ENCODE results near the gene SSBP3. TPM values are rescaled to one million over a fixed set of nuclear protein-coding genes. Genes with fewer than 3 reads are reported as not detected.
A peak's percentile ranks its signal among the peaks of the same experiment; 100 is the strongest.

Gene SSBP3
- total and polyA plus RNA-seq, 9 of the 15 experiments (the other 6 are each of a cell fraction or from before 2014, with no cell fraction given), result 8.7 to 108 (median 33.8) TPM

DNA sequence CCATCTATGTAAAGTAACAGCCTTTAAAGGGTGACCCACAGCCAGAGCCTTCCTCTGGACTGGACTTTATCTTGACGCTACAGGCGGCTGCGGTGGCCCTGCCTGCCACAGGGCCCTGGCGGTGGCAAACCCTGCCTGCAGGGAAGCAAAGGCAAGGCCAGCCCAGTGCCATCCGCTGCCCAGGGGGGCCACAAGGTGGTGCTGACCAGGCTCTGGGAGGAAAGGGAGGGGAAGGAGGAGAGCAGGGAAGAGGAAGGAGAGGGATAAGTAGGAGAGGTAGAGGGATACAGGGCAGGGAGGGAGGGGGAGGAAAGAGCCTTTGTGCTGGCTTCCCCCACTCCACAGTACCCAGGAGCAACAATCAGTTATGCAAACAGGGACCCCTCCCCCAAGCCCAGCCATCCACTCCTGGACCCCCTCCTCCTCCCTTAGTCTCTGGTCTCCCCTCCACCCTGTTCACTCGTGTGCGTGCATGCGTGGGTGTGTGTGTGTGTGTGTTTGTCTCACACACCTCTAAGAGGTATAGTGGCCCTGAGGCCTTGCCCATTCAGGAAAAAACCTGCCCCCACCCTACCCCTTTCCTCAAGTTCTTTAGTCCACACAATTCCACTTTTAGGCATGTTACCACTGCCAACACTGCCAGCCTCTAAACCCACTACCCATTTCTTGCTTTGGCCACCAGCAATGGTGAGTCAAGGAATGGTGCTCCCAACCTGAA is 30.3 kb downstream of the SSBP3 start (continued):
- TF ChIP-seq ZNF449 (CRISPR knock-in tag; IDR thresholded peaks at IDR 0.05) (no peak), ZNF217 (CRISPR knock-in tag; IDR thresholded peaks at IDR 0.05) (no peak), TEAD1 (CRISPR knock-in tag; IDR thresholded peaks at IDR 0.05) (peak in 1 of 2 experiments; percentile 54; a peak in 1 of 4 replicates), FOXA1 (IDR thresholded peaks at IDR 0.05; ENCODE audit: borderline replicate concordance) (no peak), CCNT2 (IDR thresholded peaks at IDR 0.05; ENCODE audit: borderline replicate concordance, extremely low read depth, insufficient read length, low read depth, low read length) (peak; percentile 63), ETV6 (IDR thresholded peaks at IDR 0.05; ENCODE audit: borderline replicate concordance in 1 of 2, low read depth in 2 of 2, low read length in 1 of 2) (no peak), ETV6 (CRISPR knock-in tag; IDR thresholded peaks at IDR 0.05; ENCODE audit: borderline replicate concordance) (no peak), ZNF717 (CRISPR knock-in tag; IDR thresholded peaks at IDR 0.05) (0 out of 2 replicates have a peak, but pooled peaks have one; percentile 30), OTX1 (CRISPR knock-in tag; IDR thresholded peaks at IDR 0.05) (0 out of 2 replicates have a peak, but pooled peaks have one; percentile 11), ZNF57 (CRISPR knock-in tag; IDR thresholded peaks at IDR 0.05) (peak; percentile 51; the same call in 1 of the 2 replicates), ATF4 (CRISPR knock-in tag; IDR thresholded peaks at IDR 0.05) (no peak), CBFB (CRISPR knock-in tag; IDR thresholded peaks at IDR 0.05) (peak; percentile 95), HDAC3 (IDR thresholded peaks at IDR 0.05; ENCODE audit: borderline replicate concordance, partially characterized antibody) (no peak), ZNF75A (CRISPR knock-in tag; IDR thresholded peaks at IDR 0.05) (no peak), SRSF3 (IDR thresholded peaks at IDR 0.05; ENCODE audit: insufficient read depth, low read length) (no peak), ZNF197 (CRISPR knock-in tag; IDR thresholded peaks at IDR 0.05; ENCODE audit: low read depth) (no peak; the same call in 1 of the 2 replicates), MYNN (IDR thresholded peaks at IDR 0.05) (peak; percentile 94), MYNN (CRISPR knock-in tag; IDR thresholded peaks at IDR 0.05) (no peak), PHF8 (IDR thresholded peaks at IDR 0.05; ENCODE audit: borderline replicate concordance, low read length) (no peak), EP300 (IDR thresholded peaks at IDR 0.05; ENCODE audit: low read length) (peak; percentile 13; the same call in 1 of the 2 replicates), ATF7 (IDR thresholded peaks at IDR 0.05) (no peak), NCOR1 (IDR thresholded peaks at IDR 0.05) (peak; percentile 63), FOXA3 (CRISPR knock-in tag; conservative IDR thresholded peaks at IDR 0.05 in 1 of 2, IDR thresholded peaks at IDR 0.05 in 1 of 2) (peak in 1 of 2 experiments; percentile 60; a peak in 1 of 4 replicates), ZNF766 (CRISPR knock-in tag; conservative IDR thresholded peaks at IDR 0.05) (peak; percentile 57; the same call in 1 of the 2 replicates), ZNF174 (CRISPR knock-in tag; IDR thresholded peaks at IDR 0.05) (no peak), ZNF311 (CRISPR knock-in tag; IDR thresholded peaks at IDR 0.05) (no peak), HIVEP1 (CRISPR knock-in tag; IDR thresholded peaks at IDR 0.05) (no peak), NFRKB (IDR thresholded peaks at IDR 0.05; ENCODE audit: low read depth) (no peak)
